GM18502 (cell line): Measurements from ENCODE around the gene MCM3AP.
A peak's percentile ranks its signal among the peaks of the same experiment; 100 is the strongest.
"Not testable (repeated sequence)": the region's sequence is repeated elsewhere in the genome, so short reads cannot be mapped to it uniquely, and the experiment has no call there.

ENCODE experiments used
- ATAC-seq: cut with Tn5 transposase; IDR thresholded peaks from one replicate; pipeline ENCODE4 v1.9.1; 2021; ENCODE audit warnings: mild to moderate bottlenecking; ENCODE audit not compliant: unreplicated experiment, poor library complexity

The MCM3AP gene

DNA sequence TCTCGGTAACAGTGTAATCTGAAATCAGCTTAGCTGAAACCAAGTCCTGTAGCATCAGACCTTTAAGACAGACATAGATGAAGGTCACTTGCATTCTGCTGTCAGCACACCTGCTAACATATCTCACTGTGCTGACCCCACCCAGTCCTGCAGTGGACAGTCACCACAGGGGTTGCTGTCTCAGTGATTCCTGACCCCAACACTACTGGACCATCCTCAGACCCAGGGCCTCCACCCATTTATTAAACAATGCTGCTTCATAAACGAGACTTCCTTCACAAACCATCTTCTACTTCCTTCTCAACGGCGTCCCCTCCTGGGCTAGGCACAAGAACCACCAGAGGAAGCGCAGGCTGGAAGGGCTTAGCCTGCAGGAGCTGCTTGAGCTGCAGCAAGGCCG is 39.1 kb downstream of the MCM3AP start:
- ATAC-seq = no peak

DNA sequence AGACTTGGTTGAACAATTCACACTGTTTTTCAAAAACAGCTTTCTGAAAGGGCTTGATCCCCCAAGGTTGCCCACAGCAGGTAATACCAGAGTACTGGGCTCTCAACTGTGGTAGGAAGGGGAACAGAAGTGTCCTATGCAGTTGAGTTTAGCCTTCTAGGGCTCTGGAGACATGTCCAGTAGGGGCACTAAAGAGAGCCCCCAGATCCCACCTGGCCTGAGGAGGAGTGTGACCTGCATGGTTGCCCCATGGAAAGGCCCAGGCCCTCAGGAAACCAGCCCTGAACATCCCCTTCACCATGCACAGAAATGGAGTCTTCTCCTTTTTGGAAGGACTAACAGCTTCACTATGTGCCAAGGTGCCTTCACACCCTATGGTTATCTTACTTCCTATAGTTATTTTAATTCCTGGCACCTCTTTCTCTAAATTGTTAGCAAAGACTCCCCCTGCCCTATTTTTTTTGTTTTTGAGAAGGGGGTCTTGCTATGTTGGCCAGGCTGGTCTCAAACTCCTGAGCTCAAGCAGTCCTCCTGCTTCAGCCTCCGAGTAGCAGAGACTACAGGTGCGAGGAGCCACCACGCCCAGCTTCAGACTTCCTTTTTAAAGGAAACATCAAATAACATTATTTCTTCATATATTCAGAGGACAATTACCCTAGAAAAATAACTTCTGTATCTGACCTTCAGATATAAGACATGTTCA is 40.0 kb downstream of the MCM3AP start:
- ATAC-seq = no peak

DNA sequence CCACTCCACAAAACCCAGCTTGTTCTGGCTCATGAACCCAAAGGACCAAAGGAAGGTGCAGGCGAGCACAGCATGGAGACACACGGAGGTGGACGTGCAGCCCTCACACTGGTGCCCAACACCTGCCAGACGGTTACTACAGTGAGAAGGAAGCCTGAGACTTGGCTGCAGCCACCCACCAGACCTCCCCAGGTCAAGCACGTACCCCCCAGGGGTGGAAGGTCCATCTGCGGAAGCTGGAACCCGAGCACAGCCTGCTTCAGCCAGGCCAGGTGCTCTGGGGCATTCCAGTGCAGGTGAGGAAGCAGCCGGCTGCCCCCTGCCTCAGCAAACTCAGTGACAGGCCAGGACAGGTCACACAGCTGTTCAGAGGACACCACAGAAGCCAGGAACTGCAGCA is 40.8 kb downstream of the MCM3AP start:
- ATAC-seq = no peak

DNA sequence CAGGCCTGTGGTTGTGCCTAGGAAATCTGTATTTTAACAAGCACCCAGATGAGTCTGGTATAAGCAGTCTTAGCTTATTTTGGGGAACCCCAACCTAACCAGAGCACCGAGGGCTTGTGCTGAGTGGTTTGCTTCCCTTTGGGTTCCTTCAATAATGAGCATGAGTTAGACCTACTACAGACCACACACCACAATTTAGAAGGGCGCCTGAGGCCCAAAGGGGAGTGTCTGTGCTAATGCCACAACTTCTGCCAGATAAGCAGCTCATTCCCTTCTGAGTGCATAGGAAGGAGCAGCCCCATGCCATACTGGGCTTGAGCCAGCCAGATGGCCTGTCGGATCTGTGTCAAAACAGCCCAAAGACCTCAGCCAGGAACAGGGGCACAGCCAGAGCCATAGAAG is 41.5 kb downstream of the MCM3AP start:
- ATAC-seq = no peak

DNA sequence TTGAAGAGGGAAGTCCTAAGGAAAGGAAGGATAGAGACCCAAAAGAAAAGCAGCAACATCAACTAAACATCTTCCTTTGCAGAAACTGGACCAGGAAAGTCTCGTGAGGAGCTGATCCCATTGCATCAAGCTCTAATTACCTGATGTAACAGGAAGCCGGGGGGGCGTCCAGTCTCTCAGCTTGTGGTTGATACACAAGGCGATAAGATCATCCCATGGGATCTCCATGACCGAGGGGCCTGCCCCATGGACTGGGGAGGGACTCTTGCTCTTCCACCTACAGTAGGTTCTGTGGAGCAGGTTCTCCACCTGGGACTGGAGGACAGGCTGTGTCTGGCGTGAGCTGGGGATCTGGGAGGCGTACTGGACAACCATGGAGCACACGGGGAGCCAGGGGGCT is 42.1 kb downstream of the MCM3AP start:
- ATAC-seq = no peak

DNA sequence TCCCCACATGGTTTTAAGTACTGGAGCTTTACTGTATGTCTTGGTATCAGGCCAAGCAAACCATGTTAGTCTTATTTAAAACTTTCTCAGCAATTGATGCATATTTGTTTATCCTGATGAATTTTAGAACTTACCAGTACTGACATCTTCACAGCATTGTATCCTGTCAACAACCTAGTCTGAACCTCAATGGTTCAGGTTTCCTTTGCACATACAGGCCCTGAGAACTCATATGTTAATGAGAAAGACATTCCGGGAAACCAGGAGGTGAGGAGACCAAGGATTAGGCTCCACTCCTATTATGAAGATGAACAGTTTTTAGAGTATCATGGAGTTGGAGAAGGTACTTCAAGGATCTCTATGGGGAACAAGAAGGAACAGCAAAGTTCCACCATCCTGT is 43.8 kb downstream of the MCM3AP start:
- ATAC-seq = not testable (repeated sequence)

DNA sequence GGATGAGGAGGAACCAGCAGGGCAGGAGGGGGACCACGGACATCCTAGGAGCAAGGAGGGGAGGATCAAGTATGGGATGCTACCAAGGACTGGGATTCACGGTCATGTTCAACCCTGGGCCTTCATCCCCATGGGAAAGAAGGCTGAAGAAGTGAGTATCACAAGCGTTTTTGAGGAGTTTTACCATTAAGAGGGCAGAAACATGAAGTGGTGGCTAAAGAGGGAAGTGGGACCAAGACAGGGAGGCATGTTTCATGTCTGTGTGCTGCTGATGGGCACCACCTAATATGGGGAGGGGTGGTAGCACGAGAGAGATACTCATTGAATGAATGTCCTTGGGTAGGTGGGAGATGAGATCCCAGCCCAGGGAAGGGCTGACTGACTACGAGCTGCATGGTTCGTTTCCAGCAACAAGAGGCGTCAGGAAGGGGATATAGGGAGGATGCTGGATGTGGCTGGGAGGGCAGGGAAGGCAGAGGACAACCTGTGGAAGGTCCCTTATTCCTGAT is 45.5 kb downstream of the MCM3AP start:
- ATAC-seq = no peak

DNA sequence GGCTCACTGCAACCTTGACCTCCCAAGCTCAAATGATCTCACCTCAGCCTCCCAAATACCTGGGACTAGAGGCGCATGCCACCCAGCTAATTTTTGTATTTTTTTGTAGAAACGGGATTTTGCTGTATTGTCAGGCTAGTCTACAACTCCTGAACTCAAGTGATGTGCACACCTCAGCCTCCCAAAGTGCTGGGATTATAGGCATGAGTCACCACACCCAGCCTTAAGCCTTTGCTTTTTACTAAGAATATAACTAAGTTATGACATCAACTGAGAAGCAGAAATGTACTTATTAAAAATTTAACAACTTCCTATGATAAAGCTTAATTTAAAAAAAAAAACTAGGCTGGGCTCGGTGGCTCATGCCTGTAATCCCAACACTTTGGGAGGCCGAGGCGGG is 47.9 kb downstream of the MCM3AP start:
- ATAC-seq = no peak

DNA sequence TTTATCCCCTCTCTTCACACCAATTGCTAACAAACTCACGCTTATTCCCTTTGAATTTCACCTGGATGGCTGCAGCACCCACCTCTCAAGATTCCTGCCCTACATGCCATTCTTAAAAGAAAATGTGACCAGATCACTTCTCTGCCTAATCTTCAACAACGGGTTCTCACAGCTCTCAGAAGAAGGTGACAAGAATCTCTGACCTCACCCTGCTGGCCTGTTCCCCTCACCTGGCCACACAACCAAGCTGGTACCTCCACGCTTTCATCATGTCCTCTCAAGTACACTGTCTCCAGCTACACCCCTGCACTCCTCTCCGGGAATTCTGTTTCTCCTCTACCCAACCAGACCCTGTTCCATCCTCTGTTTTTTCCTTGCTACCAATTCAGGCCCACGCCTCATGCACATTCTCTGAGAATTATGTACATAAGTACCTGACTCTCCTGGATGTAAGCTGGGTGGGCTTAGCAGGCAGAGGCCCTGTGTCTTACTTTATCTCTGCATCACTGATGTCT is 50.9 kb downstream of the MCM3AP start:
- no peak for ATAC-seq

DNA sequence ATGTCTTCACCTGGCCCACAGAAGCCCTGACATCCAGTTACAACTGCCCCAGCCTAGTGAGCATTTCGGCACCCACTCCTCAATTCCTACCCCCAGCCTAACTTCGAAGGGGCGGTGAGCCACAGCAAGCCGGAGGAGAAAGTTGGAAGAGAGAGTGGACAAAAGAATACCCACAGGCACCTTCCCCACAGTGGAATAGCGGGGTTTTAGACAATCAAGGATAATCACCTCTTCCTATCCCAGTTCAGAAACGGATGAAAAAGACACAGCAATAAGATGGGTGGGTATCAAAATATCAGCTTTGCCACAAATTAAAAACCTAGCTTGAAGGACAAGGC is 55.5 kb downstream of the MCM3AP start:
- no peak for ATAC-seq

DNA sequence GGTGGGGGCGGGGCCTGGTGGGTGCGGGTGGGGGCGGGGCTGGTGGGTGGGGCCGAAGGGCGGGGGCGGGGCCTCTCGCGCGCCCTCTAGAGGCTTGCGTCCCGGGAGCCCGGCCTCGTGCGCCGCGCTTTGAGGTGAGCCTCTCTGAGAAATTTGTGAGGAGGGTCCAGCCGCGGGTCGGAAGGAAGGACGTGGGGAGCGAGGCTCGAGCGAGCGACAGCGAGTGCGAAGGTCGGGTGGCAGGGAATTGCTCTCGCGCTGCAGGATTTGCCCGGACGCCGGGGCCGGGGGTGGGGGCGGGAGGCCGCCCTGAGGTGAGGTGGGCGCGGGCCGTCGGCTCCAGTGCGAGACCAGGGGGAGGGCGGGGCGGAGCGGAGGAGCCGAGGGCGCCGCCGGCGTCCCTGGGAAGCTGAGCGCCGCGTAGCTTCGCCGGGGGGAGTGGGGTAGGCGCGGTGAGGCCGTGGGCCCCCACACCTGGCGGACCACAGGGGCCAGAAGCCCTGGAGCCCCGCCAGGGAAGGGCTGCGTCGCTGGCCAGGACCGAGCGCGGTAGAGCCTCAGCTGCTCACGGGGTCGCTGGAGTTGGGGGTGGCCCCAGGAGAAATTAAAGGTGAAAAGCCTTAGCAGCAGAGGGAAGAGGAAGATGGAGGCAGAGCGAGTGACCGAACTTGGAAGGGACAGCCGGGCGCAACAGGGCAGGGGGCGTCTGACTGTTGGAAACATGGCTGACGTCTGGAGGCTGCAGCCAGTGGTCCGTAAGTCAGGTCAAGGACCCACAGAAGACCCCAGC is 56.1 kb downstream of the MCM3AP start:
- peak; percentile 30 for ATAC-seq

DNA sequence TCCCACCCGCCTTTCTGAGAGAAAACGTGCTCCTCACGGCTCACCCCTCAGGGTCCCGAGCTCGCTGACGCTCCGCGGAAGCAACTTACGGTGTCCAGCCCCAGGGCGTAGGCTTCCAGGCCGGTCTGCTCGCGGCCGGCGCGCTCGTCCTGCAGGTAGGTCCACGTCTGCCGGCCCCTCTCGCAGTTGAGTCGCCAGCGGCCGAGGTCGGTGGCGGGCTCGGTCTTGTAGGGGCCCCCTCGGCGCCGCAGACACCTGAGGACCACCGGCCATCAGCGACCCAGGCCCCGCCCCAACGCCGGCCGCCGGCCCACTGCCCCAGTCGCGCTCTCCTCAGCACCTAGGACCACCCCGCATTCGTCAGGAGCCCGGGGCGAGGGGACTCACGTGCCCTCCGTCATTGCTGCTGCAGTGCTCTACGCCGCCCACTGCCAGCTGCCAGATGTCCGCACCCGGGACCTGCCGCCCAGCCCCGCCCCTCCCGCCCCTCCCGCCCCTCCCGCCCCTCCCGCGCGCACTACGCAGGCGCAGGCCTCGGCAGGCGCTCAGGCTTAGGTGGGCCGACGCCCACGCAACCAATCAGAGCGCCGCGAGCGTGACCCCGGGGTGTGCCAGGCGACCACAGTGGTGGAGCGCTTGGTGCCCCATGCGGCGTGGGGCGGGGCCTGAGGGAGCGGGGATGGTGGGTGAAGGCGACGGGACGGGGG is 56.9 kb downstream of the MCM3AP start, which contains the start of gene LSS:
LSS (minus strand) TSS at position 430 of the 707 bp plus-strand sequence; CDS start at position 401, 29 bp downstream.
- ATAC-seq = peak; percentile 84

DNA sequence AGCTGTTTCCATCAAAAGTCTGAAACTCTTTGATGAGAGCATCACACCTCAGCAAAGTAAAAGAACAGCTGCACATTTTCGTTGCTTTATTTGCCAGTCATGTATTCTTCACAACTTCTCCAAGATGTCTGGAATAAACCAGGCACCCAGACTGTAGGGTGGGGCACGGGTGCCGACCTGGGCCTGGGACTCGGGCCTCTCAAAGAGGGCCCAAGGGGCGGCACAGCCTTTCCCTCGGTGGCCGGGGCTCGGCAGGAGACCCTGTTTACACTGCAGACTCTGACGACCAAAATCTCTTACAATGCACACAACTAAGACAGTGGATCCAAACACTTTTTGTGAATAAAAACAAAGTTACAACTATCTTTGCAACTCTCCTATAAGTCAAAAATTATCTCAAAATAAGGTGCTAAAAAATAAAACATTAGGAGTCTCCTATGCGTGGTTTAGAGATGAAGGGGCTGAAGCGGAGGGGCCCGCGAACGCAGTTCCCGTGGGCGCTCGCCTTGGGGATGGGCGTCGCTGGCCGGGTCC is 57.5 kb downstream of the MCM3AP start:
- ATAC-seq = no peak

DNA sequence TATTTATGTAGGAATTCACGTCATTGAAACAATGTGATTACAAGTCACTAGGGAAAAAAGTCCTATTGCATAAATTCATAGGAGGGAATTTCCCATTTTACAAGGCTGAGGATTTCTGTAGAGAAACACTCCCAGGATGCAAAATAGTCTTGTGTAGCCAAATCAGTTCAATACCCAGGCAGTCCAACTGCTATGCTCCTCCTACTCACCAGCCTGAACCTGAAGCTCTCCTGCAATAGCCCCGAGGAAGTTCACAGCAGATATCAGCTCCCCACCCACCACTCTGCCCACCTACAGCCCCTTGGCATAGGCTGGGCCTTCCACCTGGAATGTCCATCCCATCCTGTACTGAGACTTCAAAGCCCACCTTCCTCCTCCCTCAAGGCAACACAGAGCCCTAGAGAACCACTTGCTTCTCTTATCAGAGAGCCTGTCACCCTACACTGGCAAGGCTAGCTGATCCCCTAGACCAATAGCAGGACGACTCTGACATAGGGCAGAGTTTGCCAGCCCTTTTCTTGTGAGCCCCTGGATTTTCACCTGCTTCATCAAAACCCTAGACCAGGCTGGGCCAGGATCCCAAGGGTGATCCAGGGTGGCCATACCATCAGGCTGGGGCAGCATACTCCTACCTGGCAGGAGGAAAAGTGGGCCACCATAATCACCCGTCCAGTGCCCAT is 58.4 kb downstream of the MCM3AP start:
- ATAC-seq = no peak

DNA sequence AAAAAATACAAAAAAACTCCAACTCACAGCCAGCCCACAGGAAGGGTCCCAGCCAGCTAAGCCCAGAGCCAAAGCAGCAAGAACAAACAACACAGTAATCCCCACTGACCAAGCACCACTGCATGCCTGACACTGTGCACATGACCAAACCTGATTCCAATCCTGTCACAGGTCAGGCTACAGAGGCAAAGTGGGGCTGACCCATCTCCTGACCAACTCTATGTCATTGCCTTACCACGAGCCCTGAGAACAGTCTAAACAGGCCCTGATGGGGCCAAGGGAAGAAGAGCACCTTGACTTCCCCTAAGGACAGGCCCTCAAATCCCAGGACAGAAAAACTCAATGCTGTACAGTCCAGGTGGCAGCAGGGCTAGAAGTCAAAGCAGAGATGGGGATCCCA is 59.3 kb downstream of the MCM3AP start:
- no peak for ATAC-seq

DNA sequence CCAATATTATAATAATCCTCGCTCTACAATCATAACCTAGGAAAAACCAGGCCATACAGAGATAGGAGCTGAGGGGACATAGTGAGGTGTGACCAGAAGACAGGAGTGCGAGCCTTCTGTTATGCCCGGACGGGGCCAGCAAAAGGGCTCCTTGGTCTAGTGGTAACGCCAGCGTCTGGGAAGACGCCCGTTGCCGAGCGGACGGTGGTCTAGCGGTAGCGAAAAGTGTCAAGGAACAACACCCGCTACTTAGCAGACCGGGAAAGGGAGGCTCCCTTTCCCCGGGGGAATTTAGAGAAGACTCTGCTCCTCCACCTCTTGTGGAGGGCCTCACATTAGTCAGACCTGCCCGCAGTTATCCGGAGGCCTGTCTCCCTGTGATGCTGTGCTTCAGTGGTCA is 61.8 kb downstream of the MCM3AP start:
- ATAC-seq = not testable (repeated sequence)

DNA sequence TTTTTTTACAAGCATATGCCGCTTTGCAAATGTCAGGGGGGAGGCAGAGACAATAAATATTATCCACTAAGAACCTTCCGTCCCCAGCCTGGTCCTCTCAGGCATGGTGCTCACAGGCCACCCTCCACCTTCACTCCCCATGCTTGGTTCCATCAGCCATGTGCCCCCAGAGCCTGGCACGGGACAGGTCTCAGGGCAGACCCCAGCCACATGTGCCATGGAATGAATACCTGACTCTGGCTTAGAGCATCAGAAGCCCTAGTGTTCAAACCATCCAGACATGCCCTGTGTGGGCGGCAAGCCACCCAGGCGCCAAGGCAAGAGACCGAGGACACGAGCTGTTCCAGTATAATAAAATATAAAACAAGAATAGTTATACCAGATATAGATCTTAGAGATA is 62.2 kb downstream of the MCM3AP start:
- ATAC-seq = no peak

DNA sequence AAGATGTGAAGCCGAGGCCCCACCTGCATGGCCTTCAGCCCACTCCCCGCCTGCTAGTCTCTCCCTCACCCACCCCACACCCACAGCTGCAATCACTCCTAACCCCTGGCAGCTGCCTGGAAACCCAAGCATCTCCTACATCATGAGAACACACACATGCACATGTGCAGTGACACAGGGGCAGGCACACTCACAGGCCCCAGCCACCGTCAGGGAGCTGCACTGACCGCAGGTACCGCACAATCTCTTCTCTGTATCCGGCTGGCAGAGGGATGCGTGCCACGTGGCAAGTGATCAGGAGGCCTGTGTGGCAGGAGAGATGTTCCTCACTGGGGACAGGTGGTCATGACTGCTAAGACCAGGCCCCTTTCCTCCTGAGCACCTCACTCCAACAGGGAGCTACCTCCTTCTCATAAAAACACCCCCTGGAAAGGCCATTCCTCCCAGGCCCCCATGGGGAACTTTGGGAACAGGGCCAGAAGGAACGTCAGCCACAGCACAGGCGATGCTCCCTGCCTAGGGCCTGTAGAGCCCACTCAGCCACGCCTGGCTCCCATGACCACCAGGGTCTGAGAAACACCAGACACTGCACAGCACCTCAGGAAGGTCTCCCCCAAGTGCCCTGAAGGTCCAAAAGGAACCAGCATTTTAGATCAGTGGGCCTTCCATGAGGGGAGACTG is 62.8 kb downstream of the MCM3AP start:
- no peak for ATAC-seq

DNA sequence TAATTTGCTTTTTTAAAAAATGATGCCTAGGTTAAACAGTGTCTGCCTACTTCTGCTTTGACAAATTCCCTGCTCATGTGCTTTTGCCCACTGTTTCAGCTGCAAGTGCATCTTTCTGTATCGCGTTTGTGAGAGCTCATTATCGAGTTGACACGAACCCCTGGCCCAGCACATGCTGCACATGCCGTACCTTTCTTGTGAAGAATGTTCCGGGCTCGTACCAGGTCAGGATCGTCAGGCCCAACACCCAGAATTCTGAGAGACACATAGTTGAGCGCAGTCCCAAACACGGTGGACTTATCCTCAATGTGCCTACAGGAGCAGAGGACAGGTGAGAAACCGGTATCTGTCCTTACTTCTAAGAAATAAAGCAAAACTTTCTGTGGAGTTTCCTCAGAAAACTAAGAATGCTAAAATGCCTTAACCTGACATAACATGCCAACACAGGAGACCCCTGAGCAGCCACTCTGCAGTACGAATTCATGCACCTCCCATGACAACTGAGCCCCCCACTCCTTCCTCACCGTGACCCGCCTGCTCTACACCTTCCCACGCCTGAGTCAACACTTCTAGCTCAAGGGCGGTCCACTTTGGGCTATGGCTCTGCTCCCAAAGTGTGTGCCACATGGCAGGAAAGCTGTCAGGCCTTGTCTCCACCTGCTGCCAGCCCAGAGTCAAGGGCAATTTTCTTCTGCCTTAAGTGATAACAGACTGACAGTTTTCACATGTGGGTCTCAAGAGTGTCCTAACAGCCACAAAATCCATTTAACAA is 63.6 kb downstream of the MCM3AP start:
- ATAC-seq = no peak
